HepG2 (cell line): ENCODE data around the gene PRMT5. TPM values are rescaled to one million over a fixed set of nuclear protein-coding genes. Genes with fewer than 3 reads are reported as not detected.

Experiments
- CBFB ChIP-seq: sonication (generic); formaldehyde crosslinking; IDR thresholded peaks from 2 replicates; pipeline ENCODE4 v1.4.0; 2020; ENCODE audit warnings: missing genetic modification reagents
- ERF ChIP-seq: IDR thresholded peaks from 2 replicates; pipeline ENCODE4 v1.6.1; 2018; ENCODE audit warnings: missing biosample characterization, missing genetic modification reagents
- FOXK1 ChIP-seq: sonication (generic); formaldehyde crosslinking; IDR thresholded peaks from 2 replicates; pipeline ENCODE4 v1.4.0; 2020; ENCODE audit warnings: low read depth, missing genetic modification reagents, borderline replicate concordance
- HMGA1 ChIP-seq: sonication (generic); formaldehyde crosslinking; conservative IDR thresholded peaks from 2 replicates; pipeline ENCODE4 v1.4.0; 2020; ENCODE audit warnings: missing genetic modification reagents
- KAT8 ChIP-seq: IDR thresholded peaks from 2 replicates; pipeline ENCODE4 v1.6.1; 2016; ENCODE audit warnings: missing genetic modification reagents, missing compliant biosample characterization
- KMT2A ChIP-seq: sonication (generic); formaldehyde crosslinking; IDR thresholded peaks from 2 replicates; pipeline ENCODE4 v1.4.0; 2020; ENCODE audit warnings: missing genetic modification reagents
- MBD4 ChIP-seq: IDR thresholded peaks from 2 replicates; pipeline ENCODE4 v1.6.1; 2012; ENCODE audit warnings: low read length, inconsistent platforms, borderline replicate concordance
- MLX ChIP-seq: IDR thresholded peaks from 2 replicates; pipeline ENCODE4 v1.6.1; 2016
- MXD4 ChIP-seq: IDR thresholded peaks from 2 replicates; pipeline ENCODE4 v1.6.1; 2016; ENCODE audit warnings: mild to moderate bottlenecking, missing biosample characterization, missing genetic modification reagents
- MZF1 ChIP-seq: sonication (generic); formaldehyde crosslinking; IDR thresholded peaks from 2 replicates; pipeline ENCODE4 v1.8.1; 2023; ENCODE audit warnings: mild to moderate bottlenecking, missing genetic modification reagents, borderline replicate concordance
- NFE2L2 ChIP-seq: fragments of 150-350 bp; IDR thresholded peaks from 2 replicates; pipeline ENCODE4 v1.6.1; 2014; ENCODE audit warnings: low read length
- NR2F6 ChIP-seq, 2 experiments: IDR thresholded peaks; 2 replicates each; pipeline ENCODE4 v1.6.1; 2016; ENCODE audit warnings: antibody characterized with exemption in 1 of 2, mild to moderate bottlenecking in 1 of 2
- SNAI1 ChIP-seq: sonication (generic); formaldehyde crosslinking; IDR thresholded peaks from 2 replicates; pipeline ENCODE4 v1.5.0; 2020; ENCODE audit warnings: mild to moderate bottlenecking, missing genetic modification reagents, borderline replicate concordance
- TEAD3 ChIP-seq: optimal IDR thresholded peaks from 2 replicates; pipeline ENCODE3; 2016; ENCODE audit warnings: borderline replicate concordance
- YEATS2 ChIP-seq: sonication (generic); formaldehyde crosslinking; IDR thresholded peaks from 2 replicates; pipeline ENCODE4 v1.4.0; 2020; ENCODE audit warnings: missing genetic modification reagents, borderline replicate concordance
- ZBTB7B ChIP-seq: sonication (generic); formaldehyde crosslinking; IDR thresholded peaks from 2 replicates; pipeline ENCODE4 v1.4.0; 2020; ENCODE audit warnings: missing genetic modification reagents
- ZFP36 ChIP-seq: fragments of 150-350 bp; IDR thresholded peaks from 2 replicates; pipeline ENCODE4 v1.6.1; 2018; ENCODE audit warnings: borderline replicate concordance, low read length, low read depth; ENCODE audit not compliant: partially characterized antibody
- ZNF256 ChIP-seq: sonication (generic); formaldehyde crosslinking; conservative IDR thresholded peaks from 2 replicates; pipeline ENCODE4 v1.4.0; 2020; ENCODE audit warnings: missing genetic modification reagents
- ZNF550 ChIP-seq: sonication (generic); formaldehyde crosslinking; IDR thresholded peaks from 2 replicates; pipeline ENCODE4 v1.4.0; 2020; ENCODE audit warnings: mild to moderate bottlenecking, missing genetic modification reagents, borderline replicate concordance
- ZNF775 ChIP-seq: sonication (generic); formaldehyde crosslinking; IDR thresholded peaks from 2 replicates; pipeline ENCODE4 v1.4.0; 2020; ENCODE audit warnings: missing genetic modification reagents, mild to moderate bottlenecking, moderate library complexity, borderline replicate concordance
- ZXDC ChIP-seq: sonication (generic); formaldehyde crosslinking; IDR thresholded peaks from 2 replicates; pipeline ENCODE4 v1.5.0; 2020; ENCODE audit warnings: mild to moderate bottlenecking, missing genetic modification reagents
- polyA plus RNA-seq, 8 experiments: library from polyadenylated mRNA; depleted of rRNA in 3 of 8; stranded (reverse) in 7 of 8; unstranded in 1 of 8; fragments of >200 nt; fragmentation: Illumina TruSeq in 4 of 8; extraction: Trizol in 4 of 8; gene quantifications; 2 replicates each; pipeline versions ENCODE4 v1.2.1 to v1.2.3, GENCODE V29; 2011 to 2016; ENCODE audit warnings: low read depth in 4 of 8, missing spikeins in 1 of 8, mixed read lengths in 1 of 8; ENCODE audit not compliant: insufficient read depth in 1 of 8
- total RNA-seq, 5 experiments: library from RNA; depleted of rRNA; stranded (reverse); fragments of >200 nt; fragmentation: Illumina TruSeq; extraction: Trizol; gene quantifications; 2 replicates each; pipeline ENCODE4 v1.2.3, GENCODE V29; 2016; ENCODE audit warnings: low read depth in 1 of 5
- TF ChIP-seq, protein P1 (sequence below): sonication (generic); formaldehyde crosslinking; IDR thresholded peaks from 2 replicates; pipeline ENCODE4 v1.8.0; 2022; ENCODE audit warnings: mild to moderate bottlenecking, missing genetic modification reagents, borderline replicate concordance
- TF ChIP-seq, protein P2 (sequence below), 2 experiments: sonication (generic) in 1 of 2; formaldehyde crosslinking in 1 of 2; IDR thresholded peaks; 2 replicates each; pipeline versions ENCODE4 v1.5.1 to v1.6.1; 2011 to 2020; ENCODE audit warnings: borderline replicate concordance in 1 of 2, low read depth in 1 of 2, low read length in 1 of 2, mild to moderate bottlenecking in 1 of 2, missing genetic modification reagents in 1 of 2, moderate library complexity in 1 of 2

The PRMT5 gene
- total and polyA plus RNA-seq, 2 of the 13 experiments (the other 11 are each of a cell fraction or from before 2014, with no cell fraction given), result 210 to 354 TPM

- peak; percentile 7; the same call in 1 of the 2 replicates for TF ChIP-seq NFE2L2
- no peak for TF ChIP-seq ZFP36
- TF ChIP-seq MBD4, result no peak
- TF ChIP-seq, protein P1, sequence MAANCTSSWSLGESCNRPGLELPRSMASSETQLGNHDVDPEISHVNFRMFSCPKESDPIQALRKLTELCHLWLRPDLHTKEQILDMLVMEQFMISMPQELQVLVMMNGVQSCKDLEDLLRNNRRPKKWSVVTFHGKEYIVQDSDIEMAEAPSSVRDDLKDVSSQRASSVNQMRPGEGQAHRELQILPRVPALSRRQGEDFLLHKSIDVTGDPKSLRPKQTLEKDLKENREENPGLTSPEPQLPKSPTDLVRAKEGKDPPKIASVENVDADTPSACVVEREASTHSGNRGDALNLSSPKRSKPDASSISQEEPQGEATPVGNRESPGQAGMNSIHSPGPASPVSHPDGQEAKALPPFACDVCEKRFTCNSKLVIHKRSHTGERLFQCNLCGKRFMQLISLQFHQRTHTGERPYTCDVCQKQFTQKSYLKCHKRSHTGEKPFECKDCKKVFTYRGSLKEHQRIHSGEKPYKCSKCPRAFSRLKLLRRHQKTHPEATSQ (CRISPR knock-in tag), result no peak
- TF ChIP-seq ZBTB7B (CRISPR knock-in tag), result peak; percentile 99
- TF ChIP-seq MZF1, result 0 out of 2 replicates have a peak, but pooled peaks have one; percentile 9
- peak; percentile 74 for TF ChIP-seq CBFB (CRISPR knock-in tag)
- TF ChIP-seq KAT8 (CRISPR knock-in tag), result peak; percentile 89
- TF ChIP-seq ERF (CRISPR knock-in tag), result peak; percentile 98
- peak; percentile 75; the same call in 1 of the 2 replicates for TF ChIP-seq YEATS2 (CRISPR knock-in tag)
- no peak for TF ChIP-seq SNAI1
- peak; percentile 84; the same call in 1 of the 2 replicates for TF ChIP-seq FOXK1 (CRISPR knock-in tag)
- no peak for TF ChIP-seq NR2F6 (IDR thresholded peaks at IDR 0.05)
- TF ChIP-seq NR2F6 (CRISPR knock-in tag; IDR thresholded peaks at IDR 0.05), result peak; percentile 91
- TF ChIP-seq ZNF775 (CRISPR knock-in tag), result peak; percentile 93; the same call in 1 of the 2 replicates
- TF ChIP-seq TEAD3, result peak; percentile 96
- TF ChIP-seq HMGA1, result peak; percentile 92; the same call in 1 of the 2 replicates
- peak; percentile 66; the same call in 1 of the 2 replicates for TF ChIP-seq MLX
- TF ChIP-seq, protein P2, sequence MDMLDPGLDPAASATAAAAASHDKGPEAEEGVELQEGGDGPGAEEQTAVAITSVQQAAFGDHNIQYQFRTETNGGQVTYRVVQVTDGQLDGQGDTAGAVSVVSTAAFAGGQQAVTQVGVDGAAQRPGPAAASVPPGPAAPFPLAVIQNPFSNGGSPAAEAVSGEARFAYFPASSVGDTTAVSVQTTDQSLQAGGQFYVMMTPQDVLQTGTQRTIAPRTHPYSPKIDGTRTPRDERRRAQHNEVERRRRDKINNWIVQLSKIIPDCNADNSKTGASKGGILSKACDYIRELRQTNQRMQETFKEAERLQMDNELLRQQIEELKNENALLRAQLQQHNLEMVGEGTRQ (IDR thresholded peaks at IDR 0.05; ENCODE audit: low read depth, low read length), result peak; percentile 29; the same call in 1 of the 2 replicates
- TF ChIP-seq, protein P2 (CRISPR knock-in tag; IDR thresholded peaks at IDR 0.05; ENCODE audit: borderline replicate concordance), result no peak
- no peak; the same call in 1 of the 2 replicates for TF ChIP-seq KMT2A (CRISPR knock-in tag)
- TF ChIP-seq ZNF550, result peak; percentile 59; the same call in 1 of the 2 replicates
- TF ChIP-seq MXD4, result peak; percentile 82
- TF ChIP-seq ZNF256, result no peak
- TF ChIP-seq ZXDC, result no peak
Observed at GRCh38 chr14:22976620-22977433, 47.7 kb upstream of the PRMT5 start (continued).
